BJ (cell line): ENCODE measurements around the gene NPTX2. TPM values are rescaled to one million over a fixed set of nuclear protein-coding genes. Genes with fewer than 3 reads are reported as not detected.

Source experiments
- CTCF ChIA-PET: fragments of 350-600 bp; formaldehyde crosslinking; extraction: SDS; loops from one replicate; lab custom pipeline; 2021; ENCODE audit warnings: antibody characterized with exemption, inconsistent platforms; lab: Yijun Ruan, JAX
- POLR2A ChIA-PET: fragments of 300-600 bp; sonication (Branson Sonifier 250); formaldehyde crosslinking; extraction: SDS; loops from one replicate; lab custom pipeline; 2021; ENCODE audit warnings: antibody characterized with exemption; lab: Charles Lee
- DNase-seq: peaks from one replicate; pipeline ENCODE4 v3.0.0-alpha.2; 2011; ENCODE audit warnings: low read depth
- H3K27me3 ChIP-seq: 2 replicates; pipeline ENCODE4 v1.6.0; 2011; ENCODE audit warnings: low read length; ENCODE audit not compliant: control insufficient read depth, insufficient read depth
- H3K36me3 ChIP-seq: 2 replicates; pipeline ENCODE4 v1.5.1; 2011; ENCODE audit warnings: low read length; ENCODE audit not compliant: control insufficient read depth, insufficient read depth
- H3K4me3 ChIP-seq: 2 replicates; pipeline ENCODE4 v1.5.1; 2011; ENCODE audit warnings: low read depth, mild to moderate bottlenecking, control low read depth, low read length
- CTCF ChIP-seq: IDR thresholded peaks from 2 replicates; pipeline ENCODE4 v1.5.1; 2011; ENCODE audit warnings: low read depth, mild to moderate bottlenecking, control low read depth, inconsistent platforms, low read length, moderate library complexity; ENCODE audit not compliant: insufficient read depth
- polyA plus RNA-seq: library from polyadenylated mRNA; depleted of rRNA; stranded (reverse); fragments of >200 nt; gene quantifications from 2 replicates; pipeline ENCODE4 v1.2.3, GENCODE V29; 2011

The NPTX2 gene
- polyA plus RNA-seq, 1 experiment, result 2.4 TPM

- no peak overlapping the region for H3K4me3 ChIP-seq
- DNase-seq, result no peak
- no peaks in the 10 kb centered on the region for H3K36me3 ChIP-seq
- CTCF ChIA-PET, result no interaction called here
- POLR2A ChIA-PET, result no interaction called here
- TF ChIP-seq CTCF, result no peak
- no peaks in the 10 kb centered on the region for H3K27me3 ChIP-seq
Measured at GRCh38 chr7:98669329-98670000, 52.4 kb downstream of the NPTX2 start.

DNA sequence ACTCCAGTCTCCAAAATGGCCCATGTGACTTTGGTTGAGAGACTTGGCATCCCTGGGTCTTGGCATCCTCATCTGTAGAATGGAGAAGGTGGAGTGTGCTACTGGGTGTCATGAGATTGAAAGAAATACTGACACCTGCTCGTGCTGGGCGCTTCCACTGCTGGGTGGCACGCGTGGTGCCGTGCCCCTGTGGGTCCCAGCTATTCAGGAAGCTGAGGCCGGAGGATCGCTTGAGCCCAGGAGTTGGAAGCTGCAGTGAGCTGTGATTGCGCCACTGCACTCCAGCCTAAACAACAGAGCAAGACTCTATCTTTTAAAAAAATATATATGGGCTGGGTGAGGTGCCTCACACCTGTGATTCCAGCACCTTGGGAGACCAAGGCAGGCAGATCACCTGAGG, 53.1 kb downstream of the NPTX2 start:
- CTCF ChIA-PET, result no interaction called here
- TF ChIP-seq CTCF, result no peak

DNA sequence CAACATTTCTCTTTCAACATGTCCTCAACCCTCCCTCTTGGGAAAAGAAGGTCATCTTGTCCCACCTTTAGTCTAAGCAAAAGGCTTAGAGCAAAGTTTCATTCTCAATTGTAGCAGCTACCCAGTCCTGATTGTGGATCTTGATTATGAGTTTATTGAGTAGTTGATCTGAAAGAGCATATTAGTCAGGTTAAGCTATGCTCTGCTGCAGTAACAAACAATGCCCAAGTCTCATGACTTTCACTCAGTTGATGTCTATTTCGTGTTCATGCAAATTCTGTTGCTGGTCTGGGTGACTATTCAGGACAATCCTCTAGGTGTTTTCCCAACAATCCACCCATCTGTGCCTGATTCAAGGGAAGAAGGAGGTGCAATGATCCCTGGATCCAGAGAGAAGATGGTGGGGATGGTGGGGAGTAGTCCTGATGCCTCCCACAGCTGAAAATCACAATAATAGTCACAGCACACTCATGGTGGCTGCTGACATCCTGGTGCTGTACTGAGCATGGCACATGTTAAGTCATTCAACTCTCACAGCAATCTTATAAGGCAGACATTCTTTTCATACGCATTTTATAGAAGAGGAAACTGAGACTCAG, 54.7 kb downstream of the NPTX2 start:
- CTCF ChIA-PET, result no interaction called here
- no peaks in the 10 kb centered on the region for H3K36me3 ChIP-seq
- DNase-seq, result no peak
- no peak overlapping the region for H3K4me3 ChIP-seq
- H3K27me3 ChIP-seq, result no peaks in the 10 kb centered on the region
- no peak for TF ChIP-seq CTCF
- POLR2A ChIA-PET, result no interaction called here

More for the DNA sequence above, 53.1 kb downstream of the NPTX2 start:
- DNase-seq, result no peak
- Histone ChIP-seq H3K36me3 (no peaks in the 10 kb centered on the region), H3K27me3 (no peaks in the 10 kb centered on the region), H3K4me3 (no peak overlapping the region)
- POLR2A ChIA-PET, result no interaction called here

DNA sequence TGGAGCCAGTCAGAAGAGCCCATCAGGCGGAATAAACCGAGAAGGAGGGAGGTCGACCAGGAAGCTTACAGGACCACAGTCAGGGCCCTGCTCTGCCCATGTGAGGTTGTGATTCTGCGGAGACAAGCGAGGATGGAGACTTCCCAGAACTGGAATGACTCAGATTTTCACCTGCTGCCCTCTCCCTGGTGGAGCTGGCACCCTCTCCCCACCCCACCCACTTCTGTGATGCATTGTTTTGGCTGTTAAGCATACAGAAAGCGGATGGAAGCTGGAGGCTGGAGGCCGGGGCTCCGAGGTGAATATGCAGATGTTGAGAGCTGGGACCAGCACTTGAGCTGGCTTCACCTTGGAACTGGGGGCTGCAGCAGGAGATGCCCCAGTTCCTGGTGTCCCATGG, 57.4 kb downstream of the NPTX2 start:
- no peaks in the 10 kb centered on the region for H3K36me3 ChIP-seq
- ChIA-PET POLR2A (no interaction called here), CTCF (interaction anchor here (1.5 kb wide), 1 partner anchor 11 kb away, joined by 3 read pairs; no protein-coding TSS in a partner anchor)
- no peak overlapping the region for H3K4me3 ChIP-seq
- DNase-seq, result no peak
- TF ChIP-seq CTCF, result no peak
- no peaks in the 10 kb centered on the region for H3K27me3 ChIP-seq

DNA sequence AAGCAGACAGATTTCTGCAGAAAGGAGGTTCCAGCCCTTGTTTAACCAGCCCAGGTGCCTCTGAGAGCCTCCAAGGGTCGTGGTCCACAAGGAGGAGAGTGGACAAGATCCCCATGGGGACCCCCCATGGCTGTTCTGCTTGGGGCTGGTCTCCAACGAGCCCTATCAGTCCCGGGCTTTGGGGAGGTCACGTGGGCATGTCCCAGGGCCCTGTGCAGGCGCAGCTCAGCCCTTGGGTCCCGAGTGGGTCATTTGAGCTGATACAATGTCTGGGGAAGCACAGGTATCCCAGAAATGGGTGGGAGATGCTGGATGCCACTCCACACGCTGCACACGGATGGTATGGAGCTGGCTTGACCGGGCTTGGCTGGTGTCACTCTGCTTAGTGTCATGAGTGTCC, 57.8 kb downstream of the NPTX2 start:
- TF ChIP-seq CTCF, result no peak
- ChIA-PET POLR2A (no interaction called here), CTCF (no interaction called here)
- no peaks in the 10 kb centered on the region for H3K36me3 ChIP-seq
- no peak for DNase-seq
- H3K4me3 ChIP-seq, result no peak overlapping the region
- no peaks in the 10 kb centered on the region for H3K27me3 ChIP-seq
